Activated T-cell treated with anti-CD3 and anti-CD28 coated beads for 48 hours (primary cell): ENCODE measurements around the gene PDGFC.
"Not testable (repeated sequence)": the region's sequence is repeated elsewhere in the genome, so short reads cannot be mapped to it uniquely, and the experiment has no call there.

ENCODE experiments used
- DNase-seq: peaks from one replicate; pipeline ENCODE4 v3.0.0-alpha.2; 2020; ENCODE audit warnings: low read depth

PDGFC gene

GRCh38 chr4:156950948-156951347 lies 20.7 kb downstream of the PDGFC start:
- DNase-seq, result no peak

- DNase-seq, result no peak
Observed at GRCh38 chr4:156950090-156950489, 21.5 kb downstream of the PDGFC start.

GRCh38 chr4:156949373-156949814 lies 22.2 kb downstream of the PDGFC start:
- DNase-seq, result no peak

GRCh38 chr4:156948738-156949137 lies 22.9 kb downstream of the PDGFC start:
- DNase-seq, result no peak

- no peak for DNase-seq
Observed at GRCh38 chr4:156948133-156948532, 23.5 kb downstream of the PDGFC start.

GRCh38 chr4:156946516-156947424 lies 24.8 kb downstream of the PDGFC start:
- no peak for DNase-seq

GRCh38 chr4:156945532-156945931 lies 26.1 kb downstream of the PDGFC start:
- no peak for DNase-seq

- DNase-seq, result no peak
Observed at GRCh38 chr4:156942991-156943390, 28.6 kb downstream of the PDGFC start.

- no peak for DNase-seq
Observed at GRCh38 chr4:156941940-156942548, 29.6 kb downstream of the PDGFC start.

GRCh38 chr4:156939801-156940200 lies 31.8 kb downstream of the PDGFC start:
- no peak for DNase-seq

GRCh38 chr4:156939139-156939538 lies 32.5 kb downstream of the PDGFC start:
- no peak for DNase-seq

- no peak for DNase-seq
Observed at GRCh38 chr4:156934259-156934635, 37.4 kb downstream of the PDGFC start.

- DNase-seq, result no peak
Observed at GRCh38 chr4:156933633-156934258, 37.9 kb downstream of the PDGFC start.

- not testable (repeated sequence) for DNase-seq
Observed at GRCh38 chr4:156932360-156932759, 39.2 kb downstream of the PDGFC start.

GRCh38 chr4:156931267-156931666 lies 40.3 kb downstream of the PDGFC start:
- DNase-seq, result no peak

- no peak for DNase-seq
Observed at GRCh38 chr4:156929386-156930105, 42.1 kb downstream of the PDGFC start.

GRCh38 chr4:156924774-156925315 lies 46.8 kb downstream of the PDGFC start:
- no peak for DNase-seq

- DNase-seq, result no peak
Observed at GRCh38 chr4:156923525-156923924, 48.1 kb downstream of the PDGFC start.

- no peak for DNase-seq
Observed at GRCh38 chr4:156915221-156915620, 56.4 kb downstream of the PDGFC start.

GRCh38 chr4:156913234-156913633 lies 58.4 kb downstream of the PDGFC start:
- no peak for DNase-seq

GRCh38 chr4:156909010-156909409 lies 62.6 kb downstream of the PDGFC start:
- no peak for DNase-seq

- no peak for DNase-seq
Observed at GRCh38 chr4:156906325-156906724, 65.3 kb downstream of the PDGFC start.
